Psoas muscle (tissue), 8 donors: Measurements from ENCODE around the gene TMEM43. TPM values are rescaled to one million over a fixed set of nuclear protein-coding genes. Genes with fewer than 3 reads are reported as not detected.

Source experiments
- ATAC-seq, 4 donors: fragments of 200-7000 bp; cut with Tn5 transposase; one replicate each; pipeline ENCODE4 v1.9.1; 2020; ENCODE audit warnings: moderate library complexity in 3 of 4, mild to moderate bottlenecking in 2 of 4
- DNase-seq, 2 donors: peaks; one replicate each; pipeline ENCODE4 v3.0.0-alpha.2; 2020
- H3K27ac ChIP-seq: fragments of 200-600 bp; one replicate; pipeline ENCODE4 v1.8.0; 2022
- H3K27me3 ChIP-seq, 3 donors: fragments of 200-600 bp in 1 of 3; one replicate each; pipeline versions ENCODE4 v1.6.1 to v1.8.0; 2013 to 2022; ENCODE audit warnings: low read length in 2 of 3, mild to moderate bottlenecking in 2 of 3, moderate library complexity in 1 of 3; ENCODE audit not compliant: insufficient read depth in 3 of 3
- H3K36me3 ChIP-seq, 2 donors: fragments of 200-600 bp in 1 of 2; one replicate each; pipeline versions ENCODE4 v1.6.1 to v1.8.0; 2013 to 2022; ENCODE audit warnings: low read depth in 1 of 2, mild to moderate bottlenecking in 1 of 2, moderate library complexity in 1 of 2; ENCODE audit not compliant: insufficient read depth in 1 of 2
- H3K4me1 ChIP-seq: fragments of 200-600 bp; one replicate; pipeline ENCODE4 v1.8.0; 2022
- H3K4me3 ChIP-seq: fragments of 200-600 bp; one replicate; pipeline ENCODE4 v1.8.0; 2022; ENCODE audit warnings: mild to moderate bottlenecking
- H3K9me3 ChIP-seq: fragments of 200-600 bp; one replicate; pipeline ENCODE4 v1.8.0; 2022
- CTCF ChIP-seq: fragments of 200-600 bp; IDR thresholded peaks from one replicate; pipeline ENCODE4 v1.8.0; 2022; ENCODE audit warnings: antibody characterized with exemption
- WGBS, 3 donors: extraction: QIAGEN DNeasy Blood & Tissue Kit; methylation state at CpG; one replicate each; pipeline versions ENCODE4 v1.1.6 to v1.1.7; 2013; 5-methylcytosine and 5-hydroxymethylcytosine counted together
- intact Hi-C, 2 donors: fragments of 100-400 bp; cut with DNase I; formaldehyde crosslinking; loops; one replicate each; pipeline versions ENCODE4 v1.11.0 to v1.14.2; 2022
- polyA plus RNA-seq, 3 donors: library from polyadenylated mRNA; stranded (reverse); fragments of 200-250 nt; gene quantifications; one replicate each; pipeline ENCODE4 v1.2.3, GENCODE V29; 2013
- total RNA-seq, 4 donors: library from RNA; stranded (reverse); fragmentation: NEBNext Ultra II Directional in 2 of 4; extraction: Animal tissue kit (Norgen Biotek cat#: 25700) in 2 of 4; gene quantifications; one replicate each; pipeline versions ENCODE4 v1.2.1 to v1.2.4, GENCODE V29; 2021 to 2023
- donor health status: healthy with polysubstance abuse.
- donor health status: DM: no; HTN: no; CAD: no; lungs with moderate emphysema.
- donor health status: Bipolar disorder and iron deficiency.
- donor health status: healthy.
- donor health status: DM: yes; HTN: yes; CAD: no.
- donor health status: DM: no; HTN: no; CAD: no.
- donor health status: DM: no; HTN: no; CAD: no.
- donor health status: DM: yes; HTN: yes; CAD: no.

TMEM43 gene
- total and polyA plus RNA-seq, 7 donors: 28.2 to 107 (median 41.5) TPM

GRCh38 chr3:14181253-14181652 is 56.4 kb downstream of the TMEM43 start:
- H3K36me3 ChIP-seq: peaks cover 0 to 48% of the 10 kb centered on the region in 2 donors
- 91 to 99% (median 92%) methylated on average over 3 of the region's 3 CpGs for WGBS, 3 donors
- peaks cover 18% of the 10 kb centered on the region for H3K4me1 ChIP-seq
- no peak overlapping the region for H3K27ac ChIP-seq
- intact Hi-C loops: no loop called here
- ATAC-seq: no peak
- H3K4me3 ChIP-seq: no peak overlapping the region
- no peaks in the 10 kb centered on the region for H3K9me3 ChIP-seq
- no peaks in the 10 kb centered on the region for H3K27me3 ChIP-seq
- no peak for TF ChIP-seq CTCF
- DNase-seq: no peak

- H3K4me1 ChIP-seq: peaks cover 9% of the 10 kb centered on the region
- WGBS, 3 donors: 58 to 64% (median 61%) methylated on average over 2 of the region's 2 CpGs
- ATAC-seq (no peak), DNase-seq (no peak)
- H3K27ac ChIP-seq: no peak overlapping the region
- no peaks in the 10 kb centered on the region for H3K9me3 ChIP-seq
- H3K4me3 ChIP-seq: no peak overlapping the region
- no peaks in the 10 kb centered on the region for H3K27me3 ChIP-seq
- H3K36me3 ChIP-seq: peaks cover 3 to 66% of the 10 kb centered on the region in 2 donors
- no peak for TF ChIP-seq CTCF
- intact Hi-C loops: no loop called here
Measured at GRCh38 chr3:14183015-14183577, 58.2 kb downstream of the TMEM43 start.

- H3K4me3 ChIP-seq: no peak overlapping the region
- 94 to 95% (median 94%) methylated on average over 5 of the region's 5 CpGs for WGBS, 3 donors
- H3K36me3 ChIP-seq: peaks cover 3 to 62% of the 10 kb centered on the region in 2 donors
- H3K27ac ChIP-seq: no peak overlapping the region
- H3K4me1 ChIP-seq: no peaks in the 10 kb centered on the region
- TF ChIP-seq CTCF: no peak
- DNase-seq: no peak
- intact Hi-C loops: no loop called here
- no peaks in the 10 kb centered on the region for H3K27me3 ChIP-seq
- ATAC-seq: peak in 1 of 4 donors; percentile 35
- H3K9me3 ChIP-seq: no peaks in the 10 kb centered on the region
Measured at GRCh38 chr3:14186854-14187458, 62.1 kb downstream of the TMEM43 start.

GRCh38 chr3:14188041-14188754 is 63.3 kb downstream of the TMEM43 start:
- DNase-seq: no peak
- 65 to 75% (median 67%) methylated on average over 4 of the region's 4 CpGs for WGBS, 3 donors
- H3K27me3 ChIP-seq: no peaks in the 10 kb centered on the region
- intact Hi-C loops: no loop called here
- no peak overlapping the region for H3K4me3 ChIP-seq
- no peak for ATAC-seq
- no peak for TF ChIP-seq CTCF
- H3K27ac ChIP-seq: no peak overlapping the region
- H3K9me3 ChIP-seq: no peaks in the 10 kb centered on the region
- H3K4me1 ChIP-seq: no peaks in the 10 kb centered on the region
- peaks cover 3 to 49% of the 10 kb centered on the region in 2 donors for H3K36me3 ChIP-seq

Other genes starting within 250 kb of the TMEM43 start
- gene WNT7A, start 245.0 kb upstream of the TMEM43 start, total RNA-seq: not detected
- under 1 TPM in 1 of 3 donors, not detected in 2; 0.04 TPM for gene WNT7A, start 245.0 kb upstream of the TMEM43 start, polyA plus RNA-seq
- 10 to 100 TPM; 18.5 to 26.8 (median 19.5) TPM for gene CHCHD4, start 182 bp upstream of the TMEM43 start, total RNA-seq
- 10 to 100 TPM; 29.5 to 55.4 (median 38.0) TPM for gene CHCHD4, start 182 bp upstream of the TMEM43 start, polyA plus RNA-seq
- 10 to 100 TPM; 15.1 to 19.5 (median 16.8) TPM for gene XPC, start 53.5 kb downstream of the TMEM43 start, total RNA-seq
- gene XPC, start 53.5 kb downstream of the TMEM43 start, polyA plus RNA-seq: 1 to 10 TPM; 5.3 to 8.4 (median 6.2) TPM
- 10 to 100 TPM; 11.1 to 14.9 (median 13.2) TPM for gene LSM3, start 53.8 kb downstream of the TMEM43 start, total RNA-seq
- 10 to 100 TPM; 13.9 to 20.2 (median 17.7) TPM for gene LSM3, start 53.8 kb downstream of the TMEM43 start, polyA plus RNA-seq